ENCODE data around the gene SLF2. TPM values are rescaled to one million over a fixed set of nuclear protein-coding genes. Genes with fewer than 3 reads are reported as not detected.

SLF2 gene
- total RNA-seq, 2 experiments from 2014 or later: 52.1 to 58.2 TPM

DNA sequence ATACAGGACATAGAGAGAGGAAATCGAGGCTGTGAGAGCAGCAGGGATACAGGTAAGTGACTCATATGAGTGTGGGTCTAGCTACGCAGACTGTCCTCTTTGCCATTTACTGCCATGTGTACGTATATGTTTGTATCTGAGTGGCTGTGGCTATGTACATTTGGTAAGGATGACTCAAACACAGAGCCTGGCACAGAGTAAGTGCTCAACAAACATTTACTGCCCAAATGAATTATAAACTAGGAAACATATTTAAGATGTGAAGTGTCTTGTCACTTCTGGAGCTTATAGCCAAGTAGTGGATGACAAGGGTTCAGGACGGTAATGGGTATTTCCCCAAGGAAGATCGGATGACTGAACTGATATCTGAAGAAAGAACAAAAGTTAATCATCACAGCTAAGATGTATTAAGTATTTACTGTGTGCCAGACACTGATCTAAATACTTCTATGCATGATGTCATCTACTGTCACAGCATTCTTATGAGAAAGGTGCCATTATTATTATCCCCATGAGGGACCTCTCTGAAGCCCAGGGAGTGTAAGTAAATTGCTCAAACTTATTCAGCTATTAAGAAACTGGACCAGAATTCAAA lies 68.5 kb downstream of the SLF2 start:
- no peak for TF ChIP-seq EZH2phosphoT487 (IDR thresholded peaks at IDR 0.05; ENCODE audit: borderline replicate concordance, low read depth, low read length)
- TF ChIP-seq, protein P1, sequence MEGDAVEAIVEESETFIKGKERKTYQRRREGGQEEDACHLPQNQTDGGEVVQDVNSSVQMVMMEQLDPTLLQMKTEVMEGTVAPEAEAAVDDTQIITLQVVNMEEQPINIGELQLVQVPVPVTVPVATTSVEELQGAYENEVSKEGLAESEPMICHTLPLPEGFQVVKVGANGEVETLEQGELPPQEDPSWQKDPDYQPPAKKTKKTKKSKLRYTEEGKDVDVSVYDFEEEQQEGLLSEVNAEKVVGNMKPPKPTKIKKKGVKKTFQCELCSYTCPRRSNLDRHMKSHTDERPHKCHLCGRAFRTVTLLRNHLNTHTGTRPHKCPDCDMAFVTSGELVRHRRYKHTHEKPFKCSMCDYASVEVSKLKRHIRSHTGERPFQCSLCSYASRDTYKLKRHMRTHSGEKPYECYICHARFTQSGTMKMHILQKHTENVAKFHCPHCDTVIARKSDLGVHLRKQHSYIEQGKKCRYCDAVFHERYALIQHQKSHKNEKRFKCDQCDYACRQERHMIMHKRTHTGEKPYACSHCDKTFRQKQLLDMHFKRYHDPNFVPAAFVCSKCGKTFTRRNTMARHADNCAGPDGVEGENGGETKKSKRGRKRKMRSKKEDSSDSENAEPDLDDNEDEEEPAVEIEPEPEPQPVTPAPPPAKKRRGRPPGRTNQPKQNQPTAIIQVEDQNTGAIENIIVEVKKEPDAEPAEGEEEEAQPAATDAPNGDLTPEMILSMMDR (conservative IDR thresholded peaks at IDR 0.05; ENCODE audit: low read length): no peak
- no TSS peak for BruUV-seq (replicated peaks)
- no peak overlapping the region for H3K27ac ChIP-seq (ENCODE audit: low read depth, low read length, poor library complexity, severe bottlenecking)
- H3K36me3 ChIP-seq (ENCODE audit: insufficient read depth, low read length): no peaks in the 10 kb centered on the region; the same call in 1 of the 2 replicates
- CTCF ChIA-PET (ENCODE audit: unreplicated experiment): interaction anchor here (0.8 kb wide), 1 partner anchor 12 kb away, joined by 3 read pairs; the partner anchor contains the start of gene SEMA4G
- H3K79me2 ChIP-seq (ENCODE audit: insufficient read depth, low read depth, low read length): peaks cover 6% of the 10 kb centered on the region; the same call in 1 of the 2 replicates
- H3K4me1 ChIP-seq (ENCODE audit: insufficient read depth, low read length, poor library complexity, severe bottlenecking): peaks cover 11% of the 10 kb centered on the region
- intact Hi-C loops (cut with micrococcal nuclease; ENCODE audit: unreplicated experiment): no loop called here
- DNase-seq (ENCODE audit: low spot score): no peak
- no peaks in the 10 kb centered on the region for H3K9me2 ChIP-seq (ENCODE audit: insufficient read depth, low read length)
- no peaks in the 10 kb centered on the region for H3K9me3 ChIP-seq (ENCODE audit: low read length)
- no peaks in the 10 kb centered on the region for H4K20me1 ChIP-seq (ENCODE audit: insufficient read depth, low read length)
- no peak overlapping the region for H3K4me3 ChIP-seq (ENCODE audit: low read depth, low read length, poor library complexity, severe bottlenecking)
- POLR2A ChIA-PET: no interaction called here
- no peak overlapping the region for H2AFZ ChIP-seq (ENCODE audit: low read length)
- H3K4me2 ChIP-seq (ENCODE audit: low read length): no peak overlapping the region

DNA sequence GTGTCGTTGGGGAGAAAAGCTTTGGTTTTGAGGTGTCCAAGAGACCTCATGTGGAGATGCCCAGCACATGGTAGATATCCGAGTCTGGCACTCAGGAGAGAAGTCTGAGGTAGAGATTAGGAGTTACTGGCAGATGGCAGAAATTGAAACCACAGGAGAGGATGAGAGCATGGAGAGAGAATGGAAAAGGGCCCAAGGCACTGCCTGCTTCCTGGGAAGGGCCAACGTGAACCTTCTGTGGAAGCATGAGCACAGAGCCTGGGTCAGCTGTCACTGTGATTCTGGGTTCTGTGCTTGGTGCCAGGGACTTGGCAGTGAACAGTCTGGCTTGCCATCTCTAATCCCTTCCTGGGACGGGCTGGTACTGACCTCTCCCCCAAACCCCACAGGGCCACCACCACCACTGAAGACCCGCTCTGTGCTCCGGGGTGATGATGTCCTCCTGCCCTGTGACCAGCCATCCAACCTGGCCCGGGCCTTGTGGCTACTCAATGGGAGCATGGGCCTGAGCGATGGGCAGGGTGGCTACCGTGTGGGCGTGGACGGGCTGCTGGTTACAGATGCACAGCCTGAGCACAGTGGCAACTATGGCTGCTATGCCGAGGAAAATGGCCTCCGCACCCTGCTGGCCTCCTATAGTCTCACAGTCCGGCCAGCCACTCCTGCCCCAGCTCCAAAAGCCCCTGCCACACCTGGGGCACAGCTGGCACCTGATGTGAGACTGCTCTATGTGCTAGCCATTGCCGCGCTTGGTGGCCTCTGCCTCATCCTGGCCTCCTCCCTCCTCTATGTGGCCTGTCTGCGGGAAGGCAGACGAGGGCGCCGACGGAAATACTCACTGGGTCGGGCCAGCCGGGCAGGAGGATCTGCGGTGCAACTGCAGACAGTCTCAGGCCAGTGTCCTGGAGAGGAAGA lies 70.4 kb downstream of the SLF2 start:
- no TSS peak for BruUV-seq (replicated peaks)
- H3K27ac ChIP-seq (ENCODE audit: low read depth, low read length, poor library complexity, severe bottlenecking): no peak overlapping the region
- DNase-seq (ENCODE audit: low spot score): no peak
- no peaks in the 10 kb centered on the region for H3K9me3 ChIP-seq (ENCODE audit: low read length)
- POLR2A ChIA-PET: no interaction called here
- no peaks in the 10 kb centered on the region; the same call in 1 of the 2 replicates for H3K36me3 ChIP-seq (ENCODE audit: insufficient read depth, low read length)
- H3K4me1 ChIP-seq (ENCODE audit: insufficient read depth, low read length, poor library complexity, severe bottlenecking): peaks cover 18% of the 10 kb centered on the region
- no peaks in the 10 kb centered on the region for H3K9me2 ChIP-seq (ENCODE audit: insufficient read depth, low read length)
- peaks cover 22% of the 10 kb centered on the region for H3K79me2 ChIP-seq (ENCODE audit: insufficient read depth, low read depth, low read length)
- H3K4me3 ChIP-seq (ENCODE audit: low read depth, low read length, poor library complexity, severe bottlenecking): no peak overlapping the region
- CTCF ChIA-PET (ENCODE audit: unreplicated experiment): no interaction called here
- H3K4me2 ChIP-seq (ENCODE audit: low read length): no peak overlapping the region
- no peak overlapping the region for H2AFZ ChIP-seq (ENCODE audit: low read length)
- 0 out of 2 replicates have a peak, but pooled peaks cover 2% of the 10 kb centered on the region for H4K20me1 ChIP-seq (ENCODE audit: insufficient read depth, low read length)
- TF ChIP-seq, protein P1 (conservative IDR thresholded peaks at IDR 0.05; ENCODE audit: low read length): no peak
- TF ChIP-seq EZH2phosphoT487 (IDR thresholded peaks at IDR 0.05; ENCODE audit: borderline replicate concordance, low read depth, low read length): no peak
- intact Hi-C loops (cut with micrococcal nuclease; ENCODE audit: unreplicated experiment): no loop called here
